Type B pancreatic cell (in vitro differentiated cells): ENCODE measurements around the gene WDR31. TPM values are rescaled to one million over a fixed set of nuclear protein-coding genes. Genes with fewer than 3 reads are reported as not detected.
A peak's percentile ranks its signal among the peaks of the same experiment; 100 is the strongest.

ENCODE experiments used
- DNase-seq: peaks from one replicate; pipeline ENCODE4 v3.0.0; 2021; ENCODE audit warnings: mixed read lengths; ENCODE audit not compliant: unreplicated experiment; ENCODE audit errors: extremely low spot score
- H3K27ac Mint-ChIP-seq: 2 replicates; pipeline ENCODE4 v1.8.0; 2021; ENCODE audit warnings: mild to moderate bottlenecking, mixed read lengths
- H3K27me3 Mint-ChIP-seq: 2 replicates; pipeline ENCODE4 v1.8.0; 2021; ENCODE audit warnings: mixed read lengths
- H3K36me3 Mint-ChIP-seq: 2 replicates; pipeline ENCODE4 v1.8.0; 2021; ENCODE audit warnings: mixed read lengths
- H3K4me1 Mint-ChIP-seq: one replicate; pipeline ENCODE4 v1.8.0; 2021; ENCODE audit warnings: mixed read lengths; ENCODE audit not compliant: unreplicated experiment
- H3K4me3 Mint-ChIP-seq: 2 replicates; pipeline ENCODE4 v1.8.0; 2021; ENCODE audit warnings: mild to moderate bottlenecking, mixed read lengths
- H3K9me3 Mint-ChIP-seq: 2 replicates; pipeline ENCODE4 v1.8.0; 2021; ENCODE audit warnings: mixed read lengths
- total RNA-seq: library from RNA; stranded (reverse); gene quantifications from 2 replicates; pipeline ENCODE4 v1.2.1, GENCODE V29; 2021; ENCODE audit warnings: low replicate concordance
- TF ChIP-seq, protein P1 (sequence below): fragments of 200-600 bp; sonication (generic); conservative IDR thresholded peaks from 2 replicates; pipeline ENCODE4 v1.5.0; 2021; ENCODE audit warnings: antibody characterized with exemption, mild to moderate bottlenecking

The WDR31 gene
- total RNA-seq, 1 donor from 2014 or later: 6.7 TPM

- TF ChIP-seq, protein P1, sequence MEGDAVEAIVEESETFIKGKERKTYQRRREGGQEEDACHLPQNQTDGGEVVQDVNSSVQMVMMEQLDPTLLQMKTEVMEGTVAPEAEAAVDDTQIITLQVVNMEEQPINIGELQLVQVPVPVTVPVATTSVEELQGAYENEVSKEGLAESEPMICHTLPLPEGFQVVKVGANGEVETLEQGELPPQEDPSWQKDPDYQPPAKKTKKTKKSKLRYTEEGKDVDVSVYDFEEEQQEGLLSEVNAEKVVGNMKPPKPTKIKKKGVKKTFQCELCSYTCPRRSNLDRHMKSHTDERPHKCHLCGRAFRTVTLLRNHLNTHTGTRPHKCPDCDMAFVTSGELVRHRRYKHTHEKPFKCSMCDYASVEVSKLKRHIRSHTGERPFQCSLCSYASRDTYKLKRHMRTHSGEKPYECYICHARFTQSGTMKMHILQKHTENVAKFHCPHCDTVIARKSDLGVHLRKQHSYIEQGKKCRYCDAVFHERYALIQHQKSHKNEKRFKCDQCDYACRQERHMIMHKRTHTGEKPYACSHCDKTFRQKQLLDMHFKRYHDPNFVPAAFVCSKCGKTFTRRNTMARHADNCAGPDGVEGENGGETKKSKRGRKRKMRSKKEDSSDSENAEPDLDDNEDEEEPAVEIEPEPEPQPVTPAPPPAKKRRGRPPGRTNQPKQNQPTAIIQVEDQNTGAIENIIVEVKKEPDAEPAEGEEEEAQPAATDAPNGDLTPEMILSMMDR: no peak
- peaks cover 3% of the 10 kb centered on the region for H3K4me1 Mint-ChIP-seq
- no peaks in the 10 kb centered on the region for H3K36me3 Mint-ChIP-seq
These were observed 26.8 kb downstream of the WDR31 start for GRCh38 chr9:113313261-113313660.

GRCh38 chr9:113311961-113312360 is 28.1 kb downstream of the WDR31 start:
- no peaks in the 10 kb centered on the region for H3K36me3 Mint-ChIP-seq
- H3K27ac Mint-ChIP-seq: no peak overlapping the region
- no peaks in the 10 kb centered on the region for H3K9me3 Mint-ChIP-seq
- no peaks in the 10 kb centered on the region for H3K27me3 Mint-ChIP-seq
- DNase-seq: no peak
- TF ChIP-seq, protein P1: no peak
- peaks cover 3% of the 10 kb centered on the region for H3K4me1 Mint-ChIP-seq
- H3K4me3 Mint-ChIP-seq: no peak overlapping the region

More at GRCh38 chr9:113313261-113313660, 26.8 kb downstream of the WDR31 start:
- Mint-ChIP-seq H3K4me3 (no peak overlapping the region), H3K27ac (no peak overlapping the region), H3K27me3 (no peaks in the 10 kb centered on the region), H3K9me3 (no peaks in the 10 kb centered on the region)
- DNase-seq: no peak

DNA sequence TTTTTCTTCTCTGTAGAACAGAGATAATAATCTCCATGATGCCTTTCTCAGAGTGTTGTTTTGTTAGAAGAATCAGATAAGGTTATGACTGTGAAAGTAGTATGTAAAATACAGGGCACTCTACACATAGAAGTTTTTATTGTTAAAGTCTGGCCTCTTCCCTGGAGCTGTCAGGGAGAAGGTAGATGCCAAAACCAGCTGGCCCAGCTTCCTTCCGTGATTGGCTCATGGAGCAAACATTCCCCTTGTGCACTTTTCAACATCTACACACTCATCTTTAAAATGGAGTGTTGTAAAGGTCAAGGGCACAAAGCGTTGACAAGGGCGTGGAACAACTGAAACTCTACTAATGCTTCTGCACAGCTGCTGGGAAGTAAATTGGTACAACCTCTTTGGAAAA is 29.5 kb downstream of the WDR31 start:
- H3K4me3 Mint-ChIP-seq: no peak overlapping the region
- H3K36me3 Mint-ChIP-seq: no peaks in the 10 kb centered on the region
- H3K27me3 Mint-ChIP-seq: no peaks in the 10 kb centered on the region
- DNase-seq: no peak
- H3K27ac Mint-ChIP-seq: no peak overlapping the region
- peaks cover 3% of the 10 kb centered on the region for H3K4me1 Mint-ChIP-seq
- no peaks in the 10 kb centered on the region for H3K9me3 Mint-ChIP-seq
- TF ChIP-seq, protein P1: no peak

DNA sequence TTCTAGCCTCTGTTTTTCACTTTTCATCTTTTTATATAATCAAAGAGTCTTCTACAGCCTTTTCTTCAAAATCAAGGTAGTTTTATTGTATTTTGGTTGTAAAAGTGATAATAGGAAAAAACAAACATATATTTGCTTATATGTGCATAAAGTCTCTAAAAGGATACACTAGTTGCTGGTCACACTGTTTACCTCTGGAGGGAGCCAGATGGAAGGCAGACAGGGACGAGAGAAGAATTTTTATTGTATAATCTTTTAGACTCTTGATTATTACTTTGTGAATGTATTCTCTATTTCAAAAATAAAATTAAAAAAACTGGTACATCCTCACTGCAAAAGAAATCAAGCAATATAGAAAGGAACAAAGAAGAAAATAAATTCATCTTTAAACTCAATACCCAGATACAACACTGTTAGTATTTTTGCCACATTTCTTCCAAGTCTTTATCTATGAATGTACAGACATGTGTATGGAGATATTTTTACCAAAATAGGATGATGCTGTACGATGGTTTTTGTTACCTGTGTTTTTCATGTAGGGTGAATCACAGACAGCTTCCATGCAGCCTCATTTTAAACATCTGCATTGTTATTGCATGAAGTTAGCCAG is 30.8 kb downstream of the WDR31 start:
- Mint-ChIP-seq H3K4me1 (peaks cover 3% of the 10 kb centered on the region), H3K4me3 (no peak overlapping the region), H3K9me3 (no peaks in the 10 kb centered on the region), H3K27ac (peak overlapping the region; percentile 31), H3K36me3 (no peaks in the 10 kb centered on the region), H3K27me3 (no peaks in the 10 kb centered on the region)
- TF ChIP-seq, protein P1: peak; percentile 80
- no peak for DNase-seq

- no peak overlapping the region for H3K4me3 Mint-ChIP-seq
- TF ChIP-seq, protein P1: no peak
These were observed 32.6 kb downstream of the WDR31 start for GRCh38 chr9:113307396-113307975.

More at GRCh38 chr9:113307396-113307975, 32.6 kb downstream of the WDR31 start:
- DNase-seq: no peak
- H3K4me1 Mint-ChIP-seq: peaks cover 9% of the 10 kb centered on the region
- H3K27ac Mint-ChIP-seq: no peak overlapping the region
- no peaks in the 10 kb centered on the region for H3K36me3 Mint-ChIP-seq
- H3K27me3 Mint-ChIP-seq: no peaks in the 10 kb centered on the region
- H3K9me3 Mint-ChIP-seq: no peaks in the 10 kb centered on the region
